GM18499 (cell line): Measurements from ENCODE around the gene PTPN23.

Experiments
- ATAC-seq: cut with Tn5 transposase; IDR thresholded peaks from one replicate; pipeline ENCODE4 v1.9.1; 2021; ENCODE audit warnings: moderate number of reproducible peaks; ENCODE audit not compliant: insufficient read depth, unreplicated experiment

PTPN23 gene

DNA sequence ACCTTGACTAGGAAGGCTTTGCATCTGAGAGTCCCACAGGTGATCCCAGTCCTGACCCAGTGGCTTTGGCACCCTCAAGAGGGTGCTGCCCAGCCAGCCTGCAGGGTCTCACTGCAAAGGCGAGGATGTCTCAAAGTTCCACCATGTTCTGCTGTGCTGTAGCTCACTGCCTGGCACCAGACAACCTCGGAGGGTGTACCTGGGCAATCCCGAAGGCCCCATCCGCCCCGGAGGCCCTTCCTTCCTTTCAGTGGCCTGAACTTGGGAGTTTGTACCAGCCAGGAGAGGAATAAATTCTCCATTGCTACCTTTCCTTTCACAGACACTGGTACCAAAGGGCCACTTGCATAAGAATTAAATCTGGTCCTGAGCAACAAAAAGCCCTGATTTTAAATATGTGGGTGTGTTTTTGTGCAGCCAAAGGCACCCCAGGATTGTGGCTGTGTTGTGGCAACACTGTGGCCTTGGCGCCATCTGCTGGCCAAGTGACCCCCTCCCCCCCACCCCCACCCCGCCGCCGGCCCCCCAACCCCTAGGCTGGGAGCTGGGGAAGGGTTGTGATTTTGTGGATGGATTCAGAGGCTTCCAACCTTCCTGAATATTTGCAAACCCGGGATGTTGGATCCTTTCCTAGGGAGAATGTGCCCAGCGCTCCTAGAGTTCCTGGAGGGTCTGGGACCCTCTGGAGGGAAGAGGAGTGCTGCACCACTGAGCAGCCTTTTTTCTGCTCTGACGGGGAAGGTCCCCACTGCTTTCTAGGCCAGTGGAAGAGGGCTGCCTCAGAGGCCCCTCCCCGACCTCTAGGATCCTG lies 9.7 kb upstream of the PTPN23 start:
- ATAC-seq = no peak

DNA sequence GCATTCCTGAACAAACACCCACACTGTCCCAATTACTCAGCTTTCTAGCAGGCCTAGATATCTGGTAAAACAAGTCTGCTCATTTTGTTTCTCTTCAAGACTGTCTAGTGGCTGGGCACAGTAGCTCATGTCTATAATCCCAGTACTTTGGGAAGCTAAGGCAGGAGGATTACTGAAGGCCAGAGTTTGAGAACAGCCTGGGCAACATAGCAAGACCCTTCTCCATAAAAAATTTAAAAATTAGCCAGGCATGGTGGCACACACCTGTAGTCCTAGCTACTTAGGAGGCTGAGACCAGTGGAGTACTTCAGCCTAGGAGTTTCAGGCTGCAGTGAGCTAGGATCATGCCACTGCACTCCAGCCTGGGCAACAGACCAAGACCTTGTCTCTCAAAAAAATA lies 6.2 kb upstream of the PTPN23 start:
- no peak for ATAC-seq

DNA sequence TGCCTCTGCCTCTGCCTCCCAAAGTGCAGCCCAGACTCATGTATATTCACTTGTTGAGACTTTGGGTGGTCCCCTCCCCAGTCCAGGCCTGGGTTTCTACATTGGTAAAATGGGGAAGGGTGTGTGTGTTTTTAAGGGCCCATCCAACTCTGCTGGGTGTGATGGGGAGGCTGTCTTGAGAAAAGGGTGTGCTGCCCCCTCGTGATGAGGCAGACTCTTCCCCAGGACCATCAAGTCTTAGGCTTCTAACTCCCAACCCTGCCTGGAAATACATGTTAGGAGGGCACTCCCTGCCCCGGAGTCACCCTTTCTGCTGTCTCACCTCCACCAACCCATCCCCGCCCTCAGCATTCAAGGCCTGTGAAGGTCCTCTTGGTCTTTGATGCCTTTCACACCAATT lies 4.4 kb upstream of the PTPN23 start:
- ATAC-seq = no peak

DNA sequence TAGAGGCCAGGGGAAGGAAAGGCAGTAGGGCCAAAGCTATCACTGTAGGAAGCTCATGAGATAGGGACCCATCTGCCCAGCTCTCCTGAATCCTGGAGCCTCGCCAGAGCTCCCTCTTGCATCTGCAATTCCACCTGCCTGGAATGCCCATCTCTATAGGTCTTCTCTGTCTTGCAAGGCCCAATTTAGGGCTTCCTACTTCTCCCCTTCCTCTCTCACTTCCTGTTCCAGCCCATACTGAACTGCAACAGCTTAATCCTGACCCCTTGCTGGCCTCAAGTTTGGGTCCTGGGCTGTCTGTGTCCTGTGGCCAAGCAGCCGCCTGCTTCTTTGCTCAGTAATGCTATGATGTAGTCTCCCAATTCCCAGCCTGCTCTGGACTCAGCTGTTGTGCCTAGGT lies 3.6 kb upstream of the PTPN23 start:
- no peak for ATAC-seq

DNA sequence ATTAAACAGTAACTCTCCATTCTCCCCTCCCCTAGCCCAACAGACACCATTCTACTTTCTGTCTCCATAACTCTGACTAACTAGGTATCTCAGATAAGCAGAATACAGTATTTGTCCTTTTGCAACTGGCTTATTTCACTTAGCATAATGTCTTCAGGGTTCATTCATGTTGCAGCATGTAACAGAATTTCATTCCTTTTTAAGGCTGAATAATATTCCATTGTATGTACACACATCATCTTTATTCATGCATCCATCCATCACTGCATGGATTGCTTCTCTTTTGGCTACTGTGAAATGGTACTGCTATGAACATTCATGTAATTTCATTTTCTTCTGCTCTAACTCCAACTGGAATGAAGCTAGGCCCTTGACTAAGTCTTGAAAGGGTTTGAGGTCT lies 2.0 kb upstream of the PTPN23 start:
- ATAC-seq = no peak

DNA sequence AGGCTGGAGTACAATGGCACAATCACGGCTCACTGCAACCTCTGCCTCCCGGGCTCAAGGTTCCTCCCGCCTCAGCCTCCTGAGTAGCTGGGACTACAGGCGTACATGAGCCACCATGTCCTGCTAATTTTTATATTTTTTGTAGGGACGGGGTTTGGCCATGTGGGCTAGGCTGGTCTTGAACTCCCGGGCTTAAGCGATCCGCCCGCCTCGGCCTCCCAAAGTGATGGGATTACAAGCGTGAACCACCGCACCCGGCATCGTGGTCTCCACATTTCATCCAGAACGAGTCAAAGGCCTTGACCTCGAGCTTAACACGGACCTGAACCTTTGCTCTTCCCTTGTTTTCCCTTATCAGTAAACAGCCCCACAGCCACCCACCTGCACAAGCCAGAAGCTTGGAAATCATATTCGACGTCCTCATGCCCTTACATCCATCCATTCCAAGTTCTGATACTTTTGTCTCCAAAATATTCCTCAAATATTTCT lies 1.4 kb upstream of the PTPN23 start:
- ATAC-seq = no peak

DNA sequence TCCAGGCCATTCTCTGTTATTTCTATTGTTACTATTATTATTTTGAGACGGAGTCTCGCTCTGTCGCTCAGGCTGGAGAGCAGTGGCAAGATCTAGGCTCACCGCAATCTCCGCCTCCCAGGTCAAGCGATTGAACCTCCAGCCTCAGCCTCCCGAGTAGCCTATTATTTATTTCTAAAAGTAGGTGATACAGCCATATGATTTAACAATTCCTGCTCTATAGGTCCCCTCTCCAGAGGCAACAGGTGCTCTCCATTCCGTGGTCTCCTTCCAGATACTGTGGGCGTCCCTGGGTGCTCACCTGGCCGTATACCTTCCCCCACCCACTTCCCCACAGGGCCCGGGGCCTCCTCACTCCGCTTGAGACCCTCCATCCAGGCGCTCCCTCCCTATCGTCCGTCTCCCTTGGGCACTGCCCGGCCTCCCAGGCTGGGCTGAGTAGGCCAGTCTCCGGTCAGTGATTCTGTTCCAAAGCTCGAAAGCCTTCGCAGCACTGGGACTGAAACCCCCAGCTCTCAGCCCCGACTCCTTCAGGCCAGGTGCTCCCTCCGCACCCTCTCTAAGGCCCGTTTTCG lies 708 bp upstream of the PTPN23 start:
- no peak for ATAC-seq

DNA sequence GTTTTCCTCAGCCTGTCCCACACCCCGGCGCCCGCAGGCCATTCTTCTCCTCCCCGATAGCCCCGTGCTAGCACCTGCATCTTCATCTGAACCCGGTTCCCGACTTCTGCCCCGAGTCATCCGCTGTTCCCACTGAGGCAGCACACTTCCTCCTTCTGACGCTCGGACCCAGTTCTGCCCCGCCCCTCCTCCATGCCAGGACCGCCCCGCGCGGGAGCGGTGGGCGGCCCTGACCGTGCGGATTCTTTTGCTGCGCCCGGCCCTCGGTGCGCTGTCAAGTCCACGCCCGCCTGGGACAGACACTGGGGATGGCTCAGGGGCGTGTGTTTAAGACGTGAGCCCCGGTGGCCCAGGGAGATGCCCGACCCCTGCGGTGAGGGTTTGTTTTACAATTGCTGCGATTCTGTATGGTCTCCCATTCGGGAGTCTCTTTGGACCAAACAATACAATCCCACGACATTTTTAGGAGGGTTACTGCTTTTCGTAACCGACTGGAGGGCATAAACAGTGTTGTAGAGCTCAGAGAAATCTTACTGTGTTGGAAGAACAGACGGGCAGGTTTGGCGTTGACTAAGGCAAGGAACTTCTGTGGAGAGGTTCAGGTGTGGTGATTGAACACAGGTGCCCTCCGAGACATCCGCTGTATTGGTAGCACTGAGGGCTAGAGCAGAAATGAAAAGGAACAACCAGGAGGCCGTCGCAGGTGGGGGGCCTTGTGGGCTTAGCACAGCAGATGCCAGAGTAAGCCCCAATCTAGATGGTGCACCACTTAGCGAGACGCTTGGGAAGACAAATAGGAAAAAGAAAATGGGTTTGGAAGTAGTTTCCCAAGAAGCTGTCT lies 716 bp downstream of the PTPN23 start:
- ATAC-seq = peak; percentile 20

DNA sequence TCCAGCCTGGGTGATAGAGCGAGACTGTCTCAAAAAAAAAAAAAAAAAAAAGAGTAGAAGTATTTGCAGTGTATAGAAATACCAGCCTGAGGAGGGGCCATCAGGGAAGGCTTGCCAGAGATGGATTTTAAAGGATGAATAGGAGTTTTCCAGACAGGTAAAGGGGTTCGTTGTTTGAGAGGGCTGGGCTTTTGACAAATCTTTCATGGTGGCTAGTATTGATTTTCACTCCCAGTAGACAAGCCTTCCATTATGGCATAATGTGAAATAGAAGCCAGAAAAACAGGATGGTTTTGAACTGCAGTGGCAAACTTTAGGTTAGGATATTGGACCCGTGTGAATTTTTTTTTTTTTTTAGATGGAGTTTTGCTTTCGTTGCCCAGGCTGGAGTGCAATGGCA lies 3.6 kb downstream of the PTPN23 start:
- no peak for ATAC-seq

DNA sequence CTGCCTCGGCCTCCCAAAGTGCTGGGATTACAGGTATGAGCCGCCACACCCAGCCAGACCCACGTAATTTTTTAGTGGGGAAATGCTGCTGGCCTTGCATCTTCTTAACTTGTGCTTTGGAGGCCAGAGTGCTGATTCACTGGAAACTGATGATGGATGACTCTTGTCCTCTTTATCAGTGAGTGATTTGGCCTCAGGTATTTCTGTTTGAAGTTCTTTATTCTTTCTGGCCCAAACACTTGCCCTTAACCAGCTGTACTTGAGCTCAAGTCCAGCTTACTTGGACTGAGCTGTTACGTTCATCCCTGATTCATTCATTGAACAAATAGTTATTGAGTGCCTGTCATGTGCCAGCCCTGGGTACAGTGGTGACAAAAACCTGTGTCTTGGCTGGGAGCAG lies 4.2 kb downstream of the PTPN23 start:
- ATAC-seq = no peak

DNA sequence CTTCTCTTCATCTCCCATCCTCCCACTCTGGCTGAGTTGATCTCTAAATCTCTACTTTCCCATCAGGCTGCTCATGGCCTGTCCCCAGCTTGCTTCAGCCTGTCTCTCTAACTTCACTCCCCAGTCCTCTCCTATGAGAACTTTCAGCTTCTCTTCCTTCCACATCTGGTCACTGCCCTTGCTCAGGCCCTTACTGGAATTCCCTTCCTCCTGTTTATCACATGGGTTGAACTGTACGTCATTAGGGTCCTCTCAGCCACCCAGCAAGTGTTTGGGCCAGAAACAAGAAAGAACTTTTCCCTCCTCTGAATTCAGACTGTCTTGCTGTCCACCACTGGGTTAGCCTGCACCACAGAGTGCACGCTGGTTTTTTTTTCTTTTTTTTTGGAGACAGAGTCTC lies 5.0 kb downstream of the PTPN23 start:
- no peak for ATAC-seq

DNA sequence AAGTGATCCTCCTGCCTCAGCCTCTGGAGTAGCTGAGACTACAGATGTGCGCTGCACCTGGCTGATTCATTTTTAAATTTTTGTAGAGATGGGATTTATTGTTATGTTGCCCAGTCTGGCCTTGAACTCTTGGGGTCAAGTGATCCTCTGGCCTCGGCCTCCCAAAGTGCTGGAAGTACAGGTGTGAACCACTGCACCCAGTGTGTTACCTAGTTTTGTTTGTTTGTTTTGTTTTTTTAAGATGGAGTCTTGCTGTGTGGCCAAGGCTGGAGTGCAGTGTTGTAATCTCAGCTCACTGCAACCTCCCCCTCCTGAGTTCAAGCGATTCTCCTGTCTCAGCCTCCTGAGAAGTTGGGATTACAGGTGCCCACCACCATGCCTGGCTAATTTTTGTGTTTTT lies 12.1 kb downstream of the PTPN23 start:
- no peak for ATAC-seq

DNA sequence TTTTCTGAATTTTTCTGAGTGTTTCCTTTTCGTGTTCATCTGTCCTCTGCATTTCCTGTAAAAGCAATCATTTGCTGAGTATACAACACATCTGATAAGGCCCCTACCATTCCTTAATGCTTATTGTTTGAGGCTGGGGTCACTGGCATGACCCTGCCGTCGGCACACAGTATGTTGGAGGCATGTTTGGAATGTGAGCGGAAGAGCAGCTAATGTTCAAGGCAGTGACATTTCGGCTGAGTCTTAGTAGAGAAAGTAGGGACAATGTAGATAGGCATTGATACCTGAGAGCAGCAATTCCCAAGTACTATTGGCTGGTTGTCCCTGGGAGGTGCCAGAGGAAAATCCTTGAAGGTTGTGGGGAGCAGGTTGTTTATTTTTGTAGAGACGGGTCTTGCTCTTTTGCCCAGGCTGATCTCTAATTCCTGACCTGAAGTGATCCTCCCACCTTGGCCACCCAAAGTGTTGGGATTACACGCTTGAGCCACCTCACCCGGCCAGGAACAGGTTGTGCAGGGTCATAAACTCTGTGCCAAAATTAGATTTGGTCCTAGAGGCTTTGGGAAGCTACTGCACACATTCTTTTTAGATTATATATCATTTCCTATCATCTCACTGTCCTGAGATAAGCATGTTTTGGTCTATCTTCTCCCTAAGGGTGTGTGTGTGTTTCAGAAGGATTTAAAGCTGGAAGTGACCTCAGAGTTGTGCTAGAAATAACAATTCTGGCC lies 13.5 kb downstream of the PTPN23 start:
- ATAC-seq = no peak

DNA sequence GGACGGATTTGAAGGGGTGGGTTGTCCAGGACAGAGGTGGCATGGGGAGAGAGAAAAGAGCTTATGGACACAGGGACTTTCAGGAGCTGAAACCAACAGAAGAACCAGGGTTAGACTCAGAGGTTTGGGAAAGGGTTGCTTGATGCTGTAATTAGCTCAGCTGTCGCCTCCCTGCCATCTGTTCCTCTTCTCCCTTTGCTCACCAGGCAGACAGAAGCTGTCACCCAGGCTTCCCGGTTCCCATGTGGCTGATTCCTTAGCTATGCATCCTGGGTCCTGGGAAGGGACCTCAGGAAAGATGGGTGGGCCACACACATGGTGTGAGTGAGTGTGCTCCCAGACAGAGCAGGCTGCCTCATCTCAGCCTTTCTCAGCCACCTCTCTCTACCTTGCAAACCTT lies 14.1 kb downstream of the PTPN23 start:
- no peak for ATAC-seq

DNA sequence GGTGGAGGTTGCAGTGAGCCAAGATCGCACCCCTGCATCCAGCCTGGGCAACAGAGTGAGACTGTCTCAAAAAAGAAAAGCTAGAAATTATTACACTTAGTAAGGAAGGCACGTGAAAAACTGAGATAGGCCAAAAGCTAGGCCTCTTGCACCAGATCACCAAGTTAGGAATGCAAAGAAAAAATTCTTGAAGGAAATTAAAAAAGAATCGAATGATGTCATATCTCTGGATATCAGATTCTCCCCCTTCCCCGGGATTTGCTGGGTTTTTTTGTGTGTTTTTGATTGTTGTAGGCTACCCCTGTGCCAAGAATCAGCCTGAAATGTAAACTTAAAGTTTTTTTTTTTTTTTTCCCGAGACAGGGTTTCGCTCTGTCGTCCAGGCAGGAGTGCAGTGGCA lies 17.4 kb downstream of the PTPN23 start:
- no peak for ATAC-seq

DNA sequence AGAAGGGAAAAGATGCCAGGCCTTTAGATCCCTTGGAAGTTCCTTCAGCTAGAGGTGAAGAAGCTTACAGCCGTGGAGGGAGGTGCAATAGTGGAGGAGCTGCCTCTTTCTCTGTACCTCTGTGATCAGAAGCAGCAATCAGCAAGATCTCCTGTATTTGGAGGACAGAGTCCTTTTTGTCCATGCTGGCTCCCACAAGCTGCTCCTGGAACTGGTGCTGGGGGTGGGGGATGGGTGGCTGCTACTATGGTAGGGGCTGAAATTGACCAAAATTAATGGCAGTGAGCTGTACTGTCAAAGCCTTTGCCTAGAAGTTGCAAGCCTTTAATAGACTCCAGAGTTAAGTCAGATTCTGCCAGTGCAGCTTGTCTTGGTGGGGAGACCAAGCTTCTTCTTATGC lies 18.2 kb downstream of the PTPN23 start:
- no peak for ATAC-seq

DNA sequence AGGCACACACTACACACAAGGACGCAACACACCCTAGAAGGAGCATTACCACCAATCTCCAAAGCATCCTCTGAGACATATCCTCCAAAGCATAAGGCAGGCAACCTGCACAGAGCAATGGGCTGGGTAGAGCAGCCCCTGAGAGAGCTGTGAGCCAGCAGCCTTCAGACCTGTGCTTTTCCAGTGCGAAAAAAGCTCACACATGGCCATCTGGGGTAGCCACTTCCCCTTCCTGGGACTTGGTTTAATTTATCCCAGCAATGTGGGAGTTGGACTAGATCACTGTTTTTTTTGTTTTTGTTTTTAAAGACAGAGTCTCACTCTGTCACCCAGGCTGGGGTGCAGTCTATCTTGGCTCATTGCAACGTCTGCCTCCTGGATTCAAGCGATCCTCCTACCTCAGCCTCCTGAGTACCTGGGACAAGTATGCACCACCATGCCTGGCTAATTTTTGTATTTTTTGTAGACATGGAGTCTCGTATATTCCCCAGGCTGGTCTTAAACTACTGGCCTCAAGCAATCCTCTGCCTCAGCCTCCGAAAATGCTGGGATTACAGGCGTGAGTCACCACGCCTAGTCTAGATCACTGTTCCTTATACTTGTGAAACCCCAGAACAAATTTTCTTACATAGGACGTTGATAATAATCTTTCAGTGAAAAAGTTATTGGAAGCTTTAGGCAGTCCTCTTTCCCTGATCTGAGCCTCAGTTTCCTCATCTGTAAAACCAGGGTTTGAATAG lies 18.9 kb downstream of the PTPN23 start:
- no peak for ATAC-seq

DNA sequence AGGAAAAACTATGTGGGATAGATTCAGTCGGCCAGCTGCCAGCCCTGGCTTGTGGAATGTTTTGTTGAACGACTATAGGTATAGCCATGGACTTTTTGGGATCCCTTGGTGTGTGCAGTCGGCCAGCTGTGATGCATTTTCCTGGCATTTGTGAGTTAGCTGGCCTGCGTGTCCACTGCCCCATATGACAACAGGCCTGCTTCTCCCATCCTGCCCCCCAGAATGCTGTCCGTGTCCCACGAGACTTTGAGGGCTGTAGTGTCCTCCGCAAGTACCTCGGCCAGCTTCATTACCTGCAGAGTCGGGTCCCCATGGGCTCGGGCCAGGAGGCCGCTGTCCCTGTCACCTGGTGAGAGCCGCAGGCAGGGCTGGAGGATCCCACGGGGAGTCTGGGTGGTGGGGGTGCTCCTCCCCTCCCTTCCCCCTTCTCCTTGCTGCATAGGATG lies 23.6 kb downstream of the PTPN23 start:
- no peak for ATAC-seq

DNA sequence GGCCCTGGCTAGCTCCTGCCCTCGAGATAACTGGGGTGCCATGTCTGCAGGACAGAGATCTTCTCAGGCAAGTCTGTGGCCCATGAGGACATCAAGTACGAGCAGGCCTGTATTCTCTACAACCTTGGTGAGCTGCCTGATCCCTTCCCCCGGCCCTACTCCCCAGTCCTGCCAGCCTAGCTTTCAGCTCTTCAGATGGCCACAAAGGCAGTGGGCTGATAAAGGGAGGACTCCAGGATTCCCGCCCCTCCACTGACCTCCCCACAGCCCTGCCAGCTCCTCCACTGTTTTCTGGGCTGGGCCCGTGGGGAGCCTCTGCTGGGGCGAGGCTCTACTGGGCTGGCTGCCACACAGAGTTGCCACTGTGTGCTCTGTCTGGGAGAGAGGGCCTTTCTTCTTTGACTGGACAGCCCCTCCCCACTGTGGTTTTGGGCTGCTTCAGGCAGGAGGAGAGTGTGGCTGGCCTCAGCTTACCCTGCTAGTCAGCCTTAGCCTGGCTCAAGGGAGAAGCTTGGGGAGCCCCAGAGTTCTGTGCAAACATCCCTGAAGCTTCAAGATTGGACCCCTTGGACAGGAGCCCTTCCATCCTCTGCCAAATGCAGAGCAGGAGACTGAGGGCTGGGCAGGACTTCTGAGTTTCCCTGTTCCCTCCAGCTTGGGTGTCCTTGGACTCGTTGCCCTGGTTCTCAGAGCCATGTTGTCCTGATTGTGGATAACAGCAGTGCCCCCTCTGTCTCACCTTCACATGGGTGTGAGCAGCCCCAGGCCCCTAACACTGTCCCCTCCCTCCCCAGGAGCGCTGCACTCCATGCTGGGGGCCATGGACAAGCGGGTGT lies 24.4 kb downstream of the PTPN23 start:
- no peak for ATAC-seq
